HUDEP-2 (cell line): ENCODE measurements around the gene MCTP1.

Source experiments
- DNase-seq, 76 experiments: peaks; one replicate each; lab custom pipeline; 2025; ENCODE audit not compliant: unreplicated experiment in 76 of 76; lab: John Stamatoyannopoulos, UW

Gene MCTP1

DNA sequence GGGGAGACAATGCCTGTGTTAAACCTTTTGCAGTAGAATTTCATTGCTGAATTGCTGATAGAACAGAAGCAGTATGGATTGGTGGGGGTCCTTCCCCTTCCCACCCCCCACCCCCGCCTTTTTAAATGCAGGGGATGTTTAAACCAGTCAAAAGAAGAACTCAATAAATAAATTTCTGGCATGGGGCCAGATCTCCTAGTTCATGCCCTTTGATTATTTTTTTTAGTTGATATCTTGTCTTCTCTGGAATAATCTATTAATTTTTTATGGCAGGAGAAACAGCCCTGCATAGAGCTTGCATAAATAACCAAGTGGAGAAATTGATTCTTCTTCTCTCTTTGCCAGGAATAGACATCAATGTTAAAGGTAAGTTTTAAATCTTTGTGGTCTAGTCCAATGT is 593.6 kb downstream of the MCTP1 start:
- DNase-seq: no peak

DNA sequence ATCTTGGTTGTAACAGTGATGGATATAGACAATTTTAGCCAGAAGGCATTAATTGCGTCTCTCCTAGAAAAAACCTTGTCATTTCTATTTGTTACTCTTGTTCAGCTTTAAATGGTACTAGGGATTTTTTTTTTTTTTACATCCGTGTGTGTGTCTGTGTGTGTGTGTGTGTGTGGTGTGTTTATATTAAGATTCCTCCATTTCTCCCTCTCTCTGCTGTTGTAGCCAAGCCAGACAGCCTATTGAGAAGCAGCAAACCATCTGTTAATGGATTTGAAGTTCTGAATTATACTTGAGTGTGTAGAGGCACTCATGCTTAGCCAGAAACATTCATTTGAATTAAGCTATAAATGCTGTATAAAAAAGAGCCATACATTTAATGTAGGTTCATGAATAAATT is 594.1 kb downstream of the MCTP1 start:
- no peak for DNase-seq

DNA sequence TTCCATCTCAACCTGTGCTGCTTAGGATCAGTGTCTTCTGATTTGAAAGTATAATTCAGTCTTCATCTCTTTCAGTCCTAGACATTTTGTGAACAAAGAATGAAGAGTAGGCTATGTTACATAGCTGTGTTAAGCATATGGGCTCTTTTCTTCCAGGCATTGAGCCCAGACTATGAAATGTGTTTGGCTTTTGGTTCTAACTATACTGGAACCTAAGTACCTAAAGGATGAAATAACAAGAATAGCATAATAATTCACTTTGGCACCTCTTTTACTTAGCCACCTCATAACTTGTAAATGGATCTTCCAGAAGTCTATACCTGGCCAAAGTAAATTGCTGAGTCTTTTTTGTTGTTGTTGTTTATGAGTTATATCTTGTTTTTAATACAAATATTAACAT is 595.0 kb downstream of the MCTP1 start:
- no peak for DNase-seq

DNA sequence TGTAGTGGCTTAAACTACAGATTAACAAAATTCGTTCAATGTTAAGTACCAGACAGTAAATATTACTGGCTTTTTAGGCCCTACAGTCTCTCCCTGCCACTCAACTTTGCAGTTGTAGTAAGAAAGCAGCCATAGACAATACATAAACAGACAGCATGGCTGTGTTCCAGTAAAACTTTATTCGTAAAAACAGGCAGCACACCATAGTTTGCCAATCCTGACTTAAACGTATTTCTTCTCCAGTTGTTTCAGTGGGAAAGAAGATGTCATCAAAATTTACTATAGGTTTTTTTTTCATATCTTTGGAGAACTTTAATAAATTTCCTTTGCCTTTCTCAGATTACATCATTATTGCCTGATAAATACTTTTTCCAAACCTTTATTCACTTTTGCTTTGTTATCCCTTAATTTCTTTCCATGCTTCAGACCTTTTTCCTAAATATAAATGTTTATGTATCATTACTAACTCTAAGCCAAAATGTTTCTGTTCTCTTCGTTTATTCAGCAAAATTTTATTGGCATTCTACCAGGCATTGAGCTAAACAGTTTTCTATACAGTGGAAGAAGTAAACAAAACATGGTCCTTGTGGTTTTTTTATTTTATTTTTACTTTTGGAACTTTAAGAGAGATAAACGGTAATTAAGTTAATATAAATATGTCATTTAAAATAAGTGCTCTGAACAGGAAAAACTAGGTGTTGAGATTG is 601.9 kb downstream of the MCTP1 start:
- DNase-seq: no peak

DNA sequence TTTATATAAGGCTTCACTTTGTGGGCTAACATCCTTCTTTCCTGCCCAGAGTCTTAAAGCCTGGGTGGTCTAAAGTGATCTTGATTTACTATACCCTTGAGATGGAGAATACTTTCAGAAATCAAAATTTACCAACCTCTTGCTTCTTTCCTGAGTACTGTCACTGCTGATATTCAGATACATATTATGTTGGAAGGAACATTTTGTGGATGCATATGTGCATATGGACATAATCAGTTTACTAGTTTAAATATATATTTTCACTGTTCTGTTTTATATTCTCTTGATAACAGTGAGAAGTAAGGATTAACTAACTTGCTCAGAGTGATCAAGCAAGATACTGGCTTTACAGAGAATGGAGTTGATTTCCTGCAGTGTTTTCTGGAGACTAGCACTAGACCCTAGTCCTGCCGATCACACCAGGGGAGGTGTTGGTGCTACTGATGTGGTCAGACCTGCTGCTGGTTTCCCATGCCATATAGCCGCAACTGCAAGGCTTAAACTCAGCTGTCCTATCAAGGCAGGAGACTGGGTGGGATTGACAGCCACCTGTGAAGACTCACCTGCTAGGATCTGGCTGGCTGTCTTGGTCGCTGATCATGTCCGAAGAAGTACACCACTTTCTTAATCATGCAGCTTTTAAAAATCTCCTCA is 608.8 kb downstream of the MCTP1 start:
- DNase-seq: no peak

DNA sequence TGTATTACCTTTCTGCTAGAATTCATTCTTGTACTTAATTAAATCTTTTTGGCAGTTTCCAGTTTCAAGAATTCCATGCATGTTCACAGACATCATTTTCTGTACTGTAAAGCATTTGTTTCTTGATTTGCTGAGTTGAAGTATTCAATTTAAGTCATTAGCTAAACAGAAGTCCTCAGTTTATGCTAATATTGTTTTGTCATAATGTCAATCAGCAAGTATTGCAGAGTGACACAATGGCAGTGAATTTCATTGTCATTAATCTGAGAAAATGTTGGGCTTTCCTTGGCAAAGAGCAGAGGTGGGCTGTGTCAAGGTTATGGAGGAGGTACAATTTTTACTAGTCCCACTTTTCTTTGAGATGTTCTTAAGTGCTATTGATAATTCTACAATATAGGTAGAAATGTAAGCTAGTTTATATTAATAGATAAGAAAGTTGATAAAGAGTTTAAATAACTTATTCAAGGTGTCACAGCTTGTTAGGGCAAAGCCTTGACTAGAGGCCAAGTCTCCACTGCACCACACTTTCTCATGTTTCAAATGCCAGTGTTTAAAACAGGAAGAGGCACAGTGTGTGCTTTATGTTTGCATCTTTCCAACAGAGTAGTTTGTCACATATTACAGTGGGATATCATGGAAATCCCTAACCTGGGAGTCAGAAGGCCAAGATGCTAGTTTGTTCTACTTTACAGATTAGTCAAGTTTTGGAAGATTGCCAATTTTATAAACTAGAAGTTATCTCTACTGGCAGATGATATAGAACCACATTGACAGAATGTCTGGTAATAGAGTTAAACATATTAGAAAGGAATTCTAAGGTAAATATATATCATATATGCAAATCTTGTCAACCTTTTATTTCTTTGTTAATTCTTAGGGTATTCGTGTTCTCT is 610.2 kb downstream of the MCTP1 start:
- peak in 15 of 76 experiments; percentile 0 to 48 (median 9) for DNase-seq

DNA sequence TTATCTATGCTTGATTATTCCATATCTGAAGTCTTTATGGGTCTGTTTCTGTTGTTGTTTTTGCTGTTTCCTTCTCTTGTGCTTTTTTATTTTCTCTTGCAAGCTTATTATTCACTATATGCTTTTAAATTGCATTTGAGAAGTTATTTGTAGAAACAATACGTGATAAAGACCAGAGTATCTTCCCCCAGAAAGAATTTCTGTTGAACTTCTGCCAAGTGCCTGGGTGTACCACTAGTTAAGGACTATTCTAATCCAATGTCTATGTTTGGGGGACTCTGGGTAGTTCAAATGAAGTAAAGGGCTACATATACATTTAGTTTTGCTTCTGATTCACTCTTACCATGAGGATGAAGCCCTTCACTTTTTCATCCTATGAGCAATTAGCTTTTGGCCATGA is 612.1 kb downstream of the MCTP1 start:
- peak in 11 of 76 experiments; percentile 1 to 45 (median 7) for DNase-seq

DNA sequence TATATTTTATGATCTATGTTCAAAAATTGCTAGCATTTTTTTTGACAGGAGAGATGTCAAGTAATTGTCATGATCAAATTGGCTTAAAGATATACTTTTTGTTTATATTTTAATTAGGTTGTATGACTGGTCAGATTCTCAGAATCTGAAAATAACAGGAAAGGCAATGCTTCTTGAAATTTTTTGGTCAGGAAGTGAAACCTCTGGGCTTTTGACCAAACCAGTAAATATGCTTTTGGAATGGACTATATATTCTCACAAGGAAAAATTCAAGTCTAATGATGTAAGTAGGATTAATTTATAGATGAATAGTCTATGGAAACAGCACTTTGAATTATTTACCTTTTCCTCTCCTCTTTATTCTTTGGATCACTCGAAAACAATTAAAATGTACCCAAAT is 614.2 kb downstream of the MCTP1 start:
- no peak for DNase-seq

DNA sequence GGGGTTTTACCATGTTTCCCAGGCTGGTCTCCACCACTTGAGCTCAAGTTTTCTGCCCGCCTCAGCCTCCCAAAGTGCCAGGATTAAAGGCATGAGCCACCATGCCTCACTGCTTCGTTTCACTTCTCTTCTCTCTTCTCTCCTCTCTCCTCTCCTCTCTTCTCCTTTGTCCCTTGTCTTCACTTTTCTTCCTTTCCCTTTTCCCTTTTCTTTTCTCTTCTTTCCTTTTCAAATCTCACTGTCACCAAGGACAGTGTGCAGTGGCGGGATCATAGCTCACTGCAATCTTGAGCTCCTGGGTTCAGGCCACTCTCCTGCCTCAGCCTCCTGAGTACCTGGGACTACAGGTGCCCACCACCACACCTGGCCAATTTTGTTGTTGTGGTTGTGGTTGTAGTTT is 617.0 kb downstream of the MCTP1 start:
- no peak for DNase-seq

DNA sequence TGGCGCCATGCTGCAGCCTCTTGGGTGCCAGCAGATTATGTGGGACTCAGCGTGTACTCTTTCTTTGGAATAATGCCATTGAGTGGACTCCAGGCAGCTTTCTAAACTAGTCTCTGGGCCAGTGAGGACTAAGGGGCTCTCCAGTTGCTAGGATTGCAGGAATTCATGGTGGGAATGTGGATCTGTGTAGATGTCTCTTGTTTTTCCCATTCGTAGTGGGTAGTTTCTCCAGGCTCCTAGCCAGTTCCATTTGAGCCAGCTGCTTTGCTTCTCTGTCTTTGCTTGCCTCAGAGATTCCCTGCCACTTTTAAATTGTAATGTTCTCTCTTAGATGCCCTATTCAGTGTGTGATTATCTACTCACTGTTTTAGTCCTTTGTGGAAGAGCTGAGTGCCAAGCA is 623.8 kb downstream of the MCTP1 start:
- no peak for DNase-seq

DNA sequence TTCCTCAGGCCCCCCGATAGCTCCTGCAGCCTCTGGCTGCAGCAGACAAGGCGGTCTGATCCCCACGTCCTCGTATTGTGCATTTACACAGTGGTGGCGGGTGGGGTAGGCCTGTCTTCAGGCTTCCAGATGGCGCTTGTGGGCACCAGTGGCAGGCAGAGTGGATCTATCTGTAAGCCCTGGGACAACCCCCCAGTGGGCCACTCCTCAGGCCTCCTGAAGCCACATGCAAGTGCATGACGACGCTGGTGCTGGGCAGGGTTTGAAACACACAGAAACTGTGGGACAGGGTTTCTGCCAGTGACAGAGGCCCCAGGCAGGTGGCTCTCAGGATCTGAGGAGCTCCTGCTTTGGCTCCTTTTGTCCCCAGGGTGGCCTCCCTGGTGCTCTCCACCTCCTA is 624.4 kb downstream of the MCTP1 start:
- DNase-seq: no peak

DNA sequence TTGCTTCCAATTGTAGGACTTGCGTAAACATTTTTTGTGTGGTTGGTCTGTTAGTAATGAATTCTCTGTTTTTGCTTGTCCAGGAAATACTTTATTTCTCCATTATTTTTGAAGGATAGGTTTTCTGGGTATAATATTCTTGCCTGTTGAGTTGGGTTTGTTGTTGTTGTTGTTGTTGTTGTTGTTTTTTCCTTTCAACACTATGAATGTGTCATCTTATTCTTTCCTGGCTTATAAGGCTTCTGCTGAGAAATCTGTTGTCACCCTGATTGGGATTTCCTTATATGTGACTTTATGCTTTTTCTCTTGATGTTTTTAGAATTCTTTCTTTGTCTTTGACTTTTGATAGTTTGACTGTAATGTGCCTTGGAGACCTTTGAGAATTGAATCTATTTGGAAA is 626.6 kb downstream of the MCTP1 start:
- DNase-seq: no peak
